Measurements from ENCODE around the gene AFF3.

The AFF3 gene

DNA sequence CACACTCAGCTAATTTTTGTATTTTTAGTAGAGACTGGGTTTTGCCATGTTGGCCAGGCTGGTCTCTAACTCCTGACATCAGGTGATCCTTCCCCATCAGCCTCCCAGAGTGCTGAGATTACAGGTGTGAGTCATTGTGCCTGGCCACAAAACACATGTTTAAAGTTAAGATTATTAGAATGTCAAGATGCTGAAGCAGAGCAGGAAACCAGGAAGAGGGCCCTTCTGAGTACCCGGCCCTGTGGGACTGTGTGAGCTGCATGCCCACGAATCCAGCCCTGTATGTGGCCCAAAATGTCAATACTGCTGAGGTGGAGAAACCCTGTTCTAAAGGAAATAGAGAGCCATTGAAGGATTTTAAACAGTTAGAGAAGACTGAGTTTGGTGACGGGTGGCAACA, 621.6 kb downstream of the AFF3 start:
- Histone ChIP-seq H4K91ac (ENCODE audit: low read depth, low read length) (no peak overlapping the region), H2BK12ac (ENCODE audit: low read length) (no peak overlapping the region), H3K23ac (ENCODE audit: low read length) (no peak overlapping the region), H2BK5ac (ENCODE audit: low read depth, low read length, poor library complexity) (no peak overlapping the region), H2BK120ac (ENCODE audit: insufficient read depth, low read length, poor library complexity) (no peak overlapping the region), H3K79me2 (ENCODE audit: control insufficient read depth, insufficient read depth, low read length, poor library complexity) (no peaks in the 10 kb centered on the region), H3K4me1 (ENCODE audit: control insufficient read depth in 1 of 2, insufficient read depth in 2 of 2, low read length in 2 of 2) (no peaks in the 10 kb centered on the region), H3K4me3 (ENCODE audit: low read depth, low read length) (no peak overlapping the region), H3K36me3 (ENCODE audit: control insufficient read depth in 1 of 2, insufficient read depth in 2 of 2, low read length in 2 of 2) (no peaks in the 10 kb centered on the region), H4K8ac (ENCODE audit: low read depth, low read length) (no peak overlapping the region), H3K79me1 (ENCODE audit: low read length) (no peaks in the 10 kb centered on the region), H3K18ac (ENCODE audit: low read length) (no peak overlapping the region), H3K27me3 (ENCODE audit: insufficient read depth, low read length) (no peaks in the 10 kb centered on the region), H3K27ac (ENCODE audit: low read depth, low read length) (no peak overlapping the region), H3K9ac (ENCODE audit: low read length) (no peak overlapping the region), H4K12ac (ENCODE audit: low read depth, low read length) (no peak overlapping the region), H3K9me3 (ENCODE audit: insufficient read depth, low read depth, low read length) (no peaks in the 10 kb centered on the region), H2AFZ (ENCODE audit: insufficient read depth, low read length, poor library complexity) (no peak overlapping the region), H2AK5ac (ENCODE audit: low read length) (no peak overlapping the region), H3K14ac (ENCODE audit: low read length) (no peak overlapping the region), H3K4me2 (ENCODE audit: low read length) (no peak overlapping the region), H3K4ac (ENCODE audit: low read depth, low read length) (no peak overlapping the region)
- WGBS (ENCODE audit: extremely low coverage, insufficient coverage, insufficient read length): no CpG with 5 or more reads among the region's 3 CpGs
- DNase-seq: no peak

DNA sequence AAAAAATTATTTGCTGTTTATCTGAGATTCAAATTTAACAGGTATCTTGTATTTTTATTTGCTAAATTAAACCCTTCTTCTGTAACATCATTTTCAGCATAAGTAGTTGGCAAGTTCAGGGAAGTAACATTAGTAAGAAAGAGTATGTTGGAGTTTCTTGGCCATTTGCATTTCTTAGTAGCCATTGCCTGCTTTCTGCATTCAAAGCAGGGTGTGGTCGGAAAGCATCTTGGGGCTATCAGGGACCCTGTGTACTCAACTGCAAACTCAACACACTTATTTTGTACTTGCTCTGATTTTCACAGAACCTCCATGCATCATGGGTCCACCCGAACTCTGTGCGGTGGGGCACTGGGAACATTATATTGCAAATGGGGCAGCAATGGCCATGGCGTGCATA, 622.2 kb downstream of the AFF3 start:
- H4K91ac ChIP-seq (ENCODE audit: low read depth, low read length): no peak overlapping the region
- no peaks in the 10 kb centered on the region for H3K79me1 ChIP-seq (ENCODE audit: low read length)
- no peak overlapping the region for H3K9ac ChIP-seq (ENCODE audit: low read length)
- H3K27me3 ChIP-seq (ENCODE audit: insufficient read depth, low read length): no peaks in the 10 kb centered on the region
- H4K12ac ChIP-seq (ENCODE audit: low read depth, low read length): no peak overlapping the region
- H2BK120ac ChIP-seq (ENCODE audit: insufficient read depth, low read length, poor library complexity): no peak overlapping the region
- H3K23ac ChIP-seq (ENCODE audit: low read length): no peak overlapping the region
- H3K36me3 ChIP-seq (ENCODE audit: control insufficient read depth in 1 of 2, insufficient read depth in 2 of 2, low read length in 2 of 2): no peaks in the 10 kb centered on the region
- H3K4me3 ChIP-seq (ENCODE audit: low read depth, low read length): no peak overlapping the region
- no peak overlapping the region for H2AK5ac ChIP-seq (ENCODE audit: low read length)
- H4K8ac ChIP-seq (ENCODE audit: low read depth, low read length): no peak overlapping the region
- no peak overlapping the region for H2AFZ ChIP-seq (ENCODE audit: insufficient read depth, low read length, poor library complexity)
- H2BK12ac ChIP-seq (ENCODE audit: low read length): no peak overlapping the region
- H3K4me1 ChIP-seq (ENCODE audit: control insufficient read depth in 1 of 2, insufficient read depth in 2 of 2, low read length in 2 of 2): no peaks in the 10 kb centered on the region
- H3K14ac ChIP-seq (ENCODE audit: low read length): no peak overlapping the region
- WGBS (ENCODE audit: extremely low coverage, insufficient coverage, insufficient read length): no CpG with 5 or more reads among the region's 4 CpGs
- H3K9me3 ChIP-seq (ENCODE audit: insufficient read depth, low read depth, low read length): no peaks in the 10 kb centered on the region
- DNase-seq: no peak
- H2BK5ac ChIP-seq (ENCODE audit: low read depth, low read length, poor library complexity): no peak overlapping the region
- H3K79me2 ChIP-seq (ENCODE audit: control insufficient read depth, insufficient read depth, low read length, poor library complexity): no peaks in the 10 kb centered on the region
- no peak overlapping the region for H3K27ac ChIP-seq (ENCODE audit: low read depth, low read length)
- H3K18ac ChIP-seq (ENCODE audit: low read length): no peak overlapping the region
- H3K4me2 ChIP-seq (ENCODE audit: low read length): no peak overlapping the region
- no peak overlapping the region for H3K4ac ChIP-seq (ENCODE audit: low read depth, low read length)

DNA sequence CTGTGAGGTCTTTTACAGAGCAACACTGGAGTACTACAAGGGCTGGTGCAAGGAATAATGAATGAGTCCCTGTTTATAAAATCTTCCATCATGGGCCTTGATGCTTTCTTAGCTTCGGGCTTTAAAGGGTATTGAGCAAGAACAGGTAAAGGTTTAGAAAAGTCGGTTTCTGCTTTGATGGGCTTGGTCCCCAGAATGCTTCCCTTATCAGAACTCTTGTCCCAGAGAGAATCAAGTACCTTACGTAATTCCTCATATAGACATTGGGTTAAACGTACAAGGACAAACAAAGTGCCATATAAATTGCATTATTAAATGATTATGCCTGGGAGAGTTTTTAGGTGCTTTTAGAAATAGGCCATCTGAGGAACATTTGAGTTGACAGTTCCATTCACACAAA, 628.0 kb downstream of the AFF3 start:
- H3K9me3 ChIP-seq (ENCODE audit: insufficient read depth, low read depth, low read length): no peaks in the 10 kb centered on the region
- H3K4me2 ChIP-seq (ENCODE audit: low read length): no peak overlapping the region
- no peak overlapping the region for H3K23ac ChIP-seq (ENCODE audit: low read length)
- no peak overlapping the region for H4K12ac ChIP-seq (ENCODE audit: low read depth, low read length)
- H3K4me1 ChIP-seq (ENCODE audit: control insufficient read depth in 1 of 2, insufficient read depth in 2 of 2, low read length in 2 of 2): no peaks in the 10 kb centered on the region
- H3K18ac ChIP-seq (ENCODE audit: low read length): no peak overlapping the region
- no peak overlapping the region for H3K4ac ChIP-seq (ENCODE audit: low read depth, low read length)
- no peak overlapping the region for H2AK5ac ChIP-seq (ENCODE audit: low read length)
- no peak overlapping the region for H3K9ac ChIP-seq (ENCODE audit: low read length)
- H3K14ac ChIP-seq (ENCODE audit: low read length): no peak overlapping the region
- DNase-seq: no peak
- no peak overlapping the region for H2AFZ ChIP-seq (ENCODE audit: insufficient read depth, low read length, poor library complexity)
- no peaks in the 10 kb centered on the region for H3K36me3 ChIP-seq (ENCODE audit: control insufficient read depth in 1 of 2, insufficient read depth in 2 of 2, low read length in 2 of 2)
- H3K79me2 ChIP-seq (ENCODE audit: control insufficient read depth, insufficient read depth, low read length, poor library complexity): no peaks in the 10 kb centered on the region
- H4K8ac ChIP-seq (ENCODE audit: low read depth, low read length): no peak overlapping the region
- no peak overlapping the region for H2BK120ac ChIP-seq (ENCODE audit: insufficient read depth, low read length, poor library complexity)
- H2BK12ac ChIP-seq (ENCODE audit: low read length): no peak overlapping the region
- no CpG with 5 or more reads among the region's 4 CpGs for WGBS (ENCODE audit: extremely low coverage, insufficient coverage, insufficient read length)
- H3K27ac ChIP-seq (ENCODE audit: low read depth, low read length): no peak overlapping the region
- H3K79me1 ChIP-seq (ENCODE audit: low read length): no peaks in the 10 kb centered on the region
- H3K27me3 ChIP-seq (ENCODE audit: insufficient read depth, low read length): no peaks in the 10 kb centered on the region
- no peak overlapping the region for H3K4me3 ChIP-seq (ENCODE audit: low read depth, low read length)
- no peak overlapping the region for H2BK5ac ChIP-seq (ENCODE audit: low read depth, low read length, poor library complexity)
- H4K91ac ChIP-seq (ENCODE audit: low read depth, low read length): no peak overlapping the region

GRCh38 chr2:99512181-99512591, 630.2 kb downstream of the AFF3 start:
- Histone ChIP-seq H2BK120ac (ENCODE audit: insufficient read depth, low read length, poor library complexity) (no peak overlapping the region), H3K79me2 (ENCODE audit: control insufficient read depth, insufficient read depth, low read length, poor library complexity) (no peaks in the 10 kb centered on the region), H4K12ac (ENCODE audit: low read depth, low read length) (no peak overlapping the region), H3K27me3 (ENCODE audit: insufficient read depth, low read length) (no peaks in the 10 kb centered on the region), H3K36me3 (ENCODE audit: control insufficient read depth in 1 of 2, insufficient read depth in 2 of 2, low read length in 2 of 2) (no peaks in the 10 kb centered on the region), H2BK12ac (ENCODE audit: low read length) (no peak overlapping the region), H2AFZ (ENCODE audit: insufficient read depth, low read length, poor library complexity) (no peak overlapping the region), H4K8ac (ENCODE audit: low read depth, low read length) (no peak overlapping the region), H3K4me1 (ENCODE audit: control insufficient read depth in 1 of 2, insufficient read depth in 2 of 2, low read length in 2 of 2) (no peaks in the 10 kb centered on the region), H3K27ac (ENCODE audit: low read depth, low read length) (no peak overlapping the region), H3K79me1 (ENCODE audit: low read length) (no peaks in the 10 kb centered on the region), H2AK5ac (ENCODE audit: low read length) (no peak overlapping the region), H3K9me3 (ENCODE audit: insufficient read depth, low read depth, low read length) (no peaks in the 10 kb centered on the region), H4K91ac (ENCODE audit: low read depth, low read length) (no peak overlapping the region), H3K23ac (ENCODE audit: low read length) (no peak overlapping the region), H3K18ac (ENCODE audit: low read length) (no peak overlapping the region), H3K4ac (ENCODE audit: low read depth, low read length) (no peak overlapping the region), H3K14ac (ENCODE audit: low read length) (no peak overlapping the region), H2BK5ac (ENCODE audit: low read depth, low read length, poor library complexity) (no peak overlapping the region), H3K9ac (ENCODE audit: low read length) (no peak overlapping the region), H3K4me2 (ENCODE audit: low read length) (no peak overlapping the region), H3K4me3 (ENCODE audit: low read depth, low read length) (no peak overlapping the region)
- no peak for DNase-seq
- WGBS (ENCODE audit: extremely low coverage, insufficient coverage, insufficient read length): no CpG with 5 or more reads among the region's 1 CpG
